ENCODE results near the gene SYNPR.
A peak's percentile ranks its signal among the peaks of the same experiment; 100 is the strongest.
"Not testable (repeated sequence)": the region's sequence is repeated elsewhere in the genome, so short reads cannot be mapped to it uniquely, and the experiment has no call there.

Gene SYNPR

DNA sequence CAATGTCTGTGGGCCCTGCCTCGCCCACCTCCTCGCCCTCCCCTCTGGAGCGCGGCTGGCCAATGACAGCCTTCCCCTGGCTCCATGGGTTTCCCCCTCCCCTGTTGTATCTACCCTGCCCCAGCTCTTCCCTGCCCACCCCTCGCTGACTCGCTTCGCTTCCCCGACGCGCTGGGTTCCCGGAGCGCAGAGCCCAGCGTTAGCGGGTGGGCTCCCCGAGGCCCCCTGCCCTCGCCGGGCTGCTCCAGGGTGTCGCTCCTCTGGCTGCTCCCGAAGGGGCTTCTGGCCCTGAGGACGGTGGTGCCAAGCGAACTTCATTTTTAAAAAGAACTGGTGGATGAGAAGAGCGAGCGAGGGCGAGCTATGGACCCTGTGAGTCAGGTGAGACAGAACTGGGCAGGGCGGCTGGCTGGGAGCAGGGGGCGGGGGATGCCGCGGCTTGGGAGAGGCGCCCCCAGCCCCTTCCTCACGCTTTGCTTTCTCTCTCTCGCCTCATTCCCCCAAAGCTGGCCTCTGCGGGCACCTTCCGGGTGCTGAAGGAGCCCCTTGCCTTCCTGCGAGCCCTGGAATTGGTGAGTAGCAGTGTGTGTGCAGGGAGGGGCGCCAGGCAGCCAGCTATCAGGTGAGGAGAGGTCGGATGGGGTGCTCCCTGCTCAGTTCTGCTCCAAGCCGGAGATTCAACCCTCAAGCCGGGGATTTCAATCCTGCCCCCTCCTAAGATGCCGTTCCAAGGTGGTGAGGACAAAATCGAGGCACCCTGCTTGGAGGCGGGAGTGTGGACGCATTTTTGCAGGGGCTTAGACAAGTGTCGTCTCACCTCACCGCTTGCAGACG, at the start of gene SYNPR:
Gene SYNPR, plus strand, starts transcription at position 138 of the 834 bp plus-strand sequence.
- DNase-seq = peak; percentile 9

- peak; percentile 72 for DNase-seq
Measured at GRCh38 chr3:63228677-63229076, 49.4 kb upstream of the SYNPR start.

GRCh38 chr3:63230146-63230545, 48.0 kb upstream of the SYNPR start:
- DNase-seq = no peak

- DNase-seq = no peak
Measured at GRCh38 chr3:63231643-63232042, 46.5 kb upstream of the SYNPR start.

DNA sequence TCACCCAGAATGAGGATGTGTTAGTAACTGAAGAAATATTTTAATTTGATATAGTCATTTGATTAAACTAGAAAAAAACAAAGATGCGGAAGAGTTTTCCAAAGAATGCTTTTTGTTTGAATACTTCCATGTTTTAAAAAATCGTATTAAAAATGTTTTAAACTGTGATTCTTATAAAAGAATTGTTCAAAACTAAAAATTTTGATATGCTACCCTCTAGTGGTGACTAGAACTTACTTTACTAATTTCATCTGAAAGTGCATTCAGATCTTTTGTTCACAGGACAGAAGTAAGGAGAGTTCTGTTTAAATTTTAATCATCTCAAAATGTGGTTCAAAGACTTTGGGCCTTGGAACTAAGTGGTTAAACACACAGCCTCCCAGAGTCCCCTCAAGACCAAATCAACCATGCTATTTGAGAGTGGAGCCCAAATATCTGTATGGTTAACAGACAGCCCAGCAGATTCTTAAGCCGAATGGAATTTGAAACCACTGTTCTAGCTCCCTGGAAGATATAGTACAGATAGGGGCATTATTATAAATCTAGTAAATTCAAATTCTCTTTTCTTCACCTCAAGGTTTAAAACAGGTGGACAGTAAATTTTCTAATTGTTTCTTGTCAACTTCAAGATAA, 45.2 kb upstream of the SYNPR start:
- peak; percentile 51 for DNase-seq

GRCh38 chr3:63240381-63240902, 37.7 kb upstream of the SYNPR start:
- DNase-seq = no peak

GRCh38 chr3:63242124-63242523, 36.0 kb upstream of the SYNPR start:
- no peak for DNase-seq

GRCh38 chr3:63244486-63244885, 33.6 kb upstream of the SYNPR start:
- no peak for DNase-seq

DNA sequence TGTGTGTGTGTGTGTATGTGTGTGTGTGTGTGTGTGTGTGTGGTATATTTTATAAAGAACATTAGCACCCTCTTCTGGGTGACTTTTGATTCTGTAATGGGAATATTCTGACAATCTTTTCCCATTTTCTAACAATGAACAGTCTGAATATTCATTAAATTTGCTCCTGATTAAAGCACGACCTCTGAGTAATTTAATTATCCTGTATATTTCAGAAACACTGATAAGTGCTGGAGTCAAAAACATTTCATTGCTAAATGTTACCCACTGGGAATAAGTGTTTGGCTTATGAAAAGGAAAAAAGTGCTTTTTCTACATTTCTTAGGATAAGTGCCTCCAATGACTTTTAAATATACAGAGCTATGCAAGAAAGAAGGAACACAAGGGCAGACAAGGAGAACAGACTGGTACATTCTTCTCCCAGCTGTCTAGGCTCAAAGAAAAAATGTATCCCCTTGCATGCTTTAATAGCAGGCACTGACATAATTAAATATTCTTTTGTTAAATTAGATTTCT, 32.3 kb upstream of the SYNPR start:
- no peak for DNase-seq

- no peak for DNase-seq
Measured at GRCh38 chr3:63248015-63248414, 30.1 kb upstream of the SYNPR start.

DNA sequence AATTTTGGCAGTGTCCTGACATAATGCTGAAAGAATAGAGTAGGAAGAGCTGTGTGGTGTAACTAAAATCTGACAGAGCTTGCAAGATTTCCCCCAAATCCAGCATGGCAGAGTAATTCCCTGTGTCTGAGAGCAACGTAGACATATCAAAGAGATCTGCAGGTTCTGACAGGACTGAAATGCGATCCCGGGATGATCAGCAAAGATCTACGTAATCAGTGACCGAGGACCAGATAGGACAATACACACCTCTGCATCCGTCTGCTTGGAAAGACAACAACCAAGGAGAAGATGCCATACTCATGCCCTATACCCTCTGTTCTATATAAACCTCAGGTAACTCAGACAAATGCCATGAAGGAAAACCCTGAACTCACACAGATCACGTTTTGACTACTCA, 26.6 kb upstream of the SYNPR start:
- DNase-seq = peak; percentile 20

- DNase-seq = not testable (repeated sequence)
Measured at GRCh38 chr3:63255819-63256218, 22.3 kb upstream of the SYNPR start.

DNA sequence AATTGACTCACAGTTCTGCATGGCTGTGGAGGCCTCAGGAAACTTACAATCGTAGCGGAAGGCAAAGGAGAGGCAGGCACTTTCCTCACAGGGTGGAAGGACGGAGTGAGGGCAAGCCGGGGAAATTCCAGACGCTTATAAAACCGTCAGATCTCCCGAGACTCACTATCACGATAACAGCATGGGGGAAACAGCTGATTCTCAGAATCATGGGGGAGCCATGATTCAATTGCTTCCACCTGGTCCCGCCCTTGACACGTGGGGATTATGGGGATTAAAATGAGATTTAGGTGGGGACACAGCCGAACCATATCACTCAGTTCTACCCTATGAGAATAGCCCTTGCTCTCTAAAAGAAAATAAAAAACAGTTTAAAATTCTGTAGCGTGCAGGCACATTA, 13.4 kb upstream of the SYNPR start:
- DNase-seq = no peak

GRCh38 chr3:63274359-63274758, 3.7 kb upstream of the SYNPR start:
- DNase-seq = no peak

- DNase-seq = no peak
Measured at GRCh38 chr3:63279005-63279841, 1.1 kb downstream of the SYNPR start.

DNA sequence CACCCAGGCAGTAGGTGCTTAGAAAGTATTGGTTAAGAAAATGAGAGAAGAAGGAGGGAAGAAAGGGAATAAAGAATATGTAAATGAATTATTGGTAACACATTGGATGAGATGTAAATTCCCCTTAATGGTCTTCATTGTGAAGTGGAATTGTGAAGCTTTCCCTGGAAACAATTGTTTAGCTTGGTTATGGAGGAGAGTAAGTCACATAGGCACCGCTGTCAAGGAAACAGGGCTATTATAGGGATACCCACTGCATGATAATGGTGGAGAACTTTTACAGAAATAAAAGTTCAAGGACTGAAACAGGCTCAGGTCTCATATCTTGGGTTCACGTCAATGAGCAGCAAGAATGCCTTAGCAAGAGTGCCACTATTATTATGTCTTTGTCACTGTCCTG, 9.5 kb downstream of the SYNPR start:
- no peak for DNase-seq

- no peak for DNase-seq
Measured at GRCh38 chr3:63290686-63291085, 12.6 kb downstream of the SYNPR start.

DNA sequence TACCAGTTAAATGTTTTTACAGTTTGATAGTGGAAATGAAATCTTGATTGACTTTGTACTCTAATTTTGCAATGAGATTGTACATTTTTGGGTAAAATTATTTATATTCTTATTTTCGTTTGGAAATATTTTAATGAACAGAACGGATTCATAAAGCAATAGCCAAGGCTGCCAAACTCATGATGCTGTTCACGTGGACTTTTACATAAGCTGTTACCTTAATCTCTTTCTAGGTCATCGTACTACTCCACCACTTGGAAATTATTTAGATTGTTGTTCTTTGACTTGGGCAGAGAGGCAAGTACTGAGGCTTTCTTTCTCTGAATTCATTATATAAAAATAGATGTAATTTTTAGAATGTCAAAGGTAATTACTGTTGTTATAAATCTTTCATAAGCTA, 16.2 kb downstream of the SYNPR start:
- no peak for DNase-seq

- no peak for DNase-seq
Measured at GRCh38 chr3:63295356-63295755, 17.2 kb downstream of the SYNPR start.

- DNase-seq = no peak
Measured at GRCh38 chr3:63295806-63296205, 17.7 kb downstream of the SYNPR start.

DNA sequence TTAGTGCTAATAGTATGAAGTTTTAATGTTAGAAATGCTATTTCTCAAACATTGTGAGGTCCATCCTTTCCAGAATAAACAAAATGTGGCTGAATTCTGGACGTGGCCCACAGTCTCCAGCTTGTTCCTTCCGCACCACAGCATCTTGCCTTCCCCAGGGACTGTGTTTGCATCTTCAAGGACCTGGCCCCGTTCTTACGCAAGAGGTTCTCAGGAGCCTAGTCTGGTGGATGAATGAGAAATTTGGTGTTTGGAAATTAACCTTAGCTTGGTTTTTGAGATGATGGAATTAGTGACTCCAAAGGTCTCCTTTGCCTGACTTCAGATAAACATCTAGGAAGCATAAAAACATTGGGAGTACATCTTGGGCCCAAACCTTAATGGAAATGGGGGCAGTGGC, 18.1 kb downstream of the SYNPR start:
- no peak for DNase-seq

- no peak for DNase-seq
Measured at GRCh38 chr3:63303238-63303637, 25.1 kb downstream of the SYNPR start.

DNA sequence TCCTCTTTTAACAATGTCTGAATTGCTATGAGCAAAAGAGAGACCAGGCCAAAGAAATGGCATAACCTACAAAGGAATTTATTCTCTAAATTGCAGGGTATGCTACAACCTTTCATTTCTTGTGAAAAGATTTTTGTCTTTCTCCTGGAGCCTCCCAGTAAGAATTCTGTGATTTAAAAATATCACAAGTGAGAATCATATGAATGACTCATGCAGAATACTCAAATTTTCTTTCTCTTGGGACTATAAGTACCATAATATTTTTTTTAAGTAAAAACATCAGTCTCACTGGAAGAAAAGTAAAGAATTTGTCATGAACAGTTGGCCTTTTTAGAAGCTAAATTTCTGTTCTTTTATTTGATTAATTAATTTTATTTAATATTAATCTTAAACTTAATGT, 26.3 kb downstream of the SYNPR start:
- DNase-seq = no peak

All from NCI-H2171 treated with DMSO at 0.1 percent for 48 hours (cell line).